Fibroblast of upper back skin (primary cell): ENCODE measurements around the gene RGPD3.
"Not testable (repeated sequence)": the region's sequence is repeated elsewhere in the genome, so short reads cannot be mapped to it uniquely, and the experiment has no call there.

Source experiments
- DNase-seq: peaks from one replicate; pipeline ENCODE4 v3.0.0-alpha.2; 2013

Gene RGPD3

GRCh38 chr2:106479563-106479962, 11.3 kb upstream of the RGPD3 start:
- DNase-seq = not testable (repeated sequence)

- DNase-seq = not testable (repeated sequence)
Observed at GRCh38 chr2:106477647-106478046, 9.4 kb upstream of the RGPD3 start.

- DNase-seq = not testable (repeated sequence)
Observed at GRCh38 chr2:106470658-106471057, 2.4 kb upstream of the RGPD3 start.

GRCh38 chr2:106467516-106467915, 697 bp downstream of the RGPD3 start:
- DNase-seq = not testable (repeated sequence)

GRCh38 chr2:106461882-106462281, 6.3 kb downstream of the RGPD3 start:
- peak; percentile 0 for DNase-seq

GRCh38 chr2:106390680-106391079, 77.5 kb downstream of the RGPD3 start:
- DNase-seq = not testable (repeated sequence)

GRCh38 chr2:106388814-106389410, 79.3 kb downstream of the RGPD3 start:
- not testable (repeated sequence) for DNase-seq

- DNase-seq = not testable (repeated sequence)
Observed at GRCh38 chr2:106384548-106384947, 83.7 kb downstream of the RGPD3 start.

GRCh38 chr2:106381867-106382266, 86.3 kb downstream of the RGPD3 start:
- DNase-seq = not testable (repeated sequence)

GRCh38 chr2:106379567-106379966, 88.6 kb downstream of the RGPD3 start:
- not testable (repeated sequence) for DNase-seq

GRCh38 chr2:106369182-106369581, 99.0 kb downstream of the RGPD3 start:
- DNase-seq = not testable (repeated sequence)

GRCh38 chr2:106366204-106366885, 101.9 kb downstream of the RGPD3 start:
- no peak for DNase-seq

GRCh38 chr2:106363791-106364190, 104.4 kb downstream of the RGPD3 start:
- peak; percentile 35 for DNase-seq

- DNase-seq = no peak
Observed at GRCh38 chr2:106362789-106363188, 105.4 kb downstream of the RGPD3 start.

GRCh38 chr2:106359512-106359911, 108.7 kb downstream of the RGPD3 start:
- DNase-seq = no peak

- peak; percentile 70 for DNase-seq
Observed at GRCh38 chr2:106358521-106358920, 109.7 kb downstream of the RGPD3 start.

GRCh38 chr2:106358081-106358480, 110.1 kb downstream of the RGPD3 start:
- no peak for DNase-seq

GRCh38 chr2:106356291-106356690, 111.9 kb downstream of the RGPD3 start:
- DNase-seq = no peak

GRCh38 chr2:106353676-106354075, 114.5 kb downstream of the RGPD3 start:
- DNase-seq = no peak

GRCh38 chr2:106350980-106351379, 117.2 kb downstream of the RGPD3 start:
- no peak for DNase-seq

GRCh38 chr2:106344302-106344701, 123.9 kb downstream of the RGPD3 start:
- no peak for DNase-seq

- DNase-seq = no peak
Observed at GRCh38 chr2:106343274-106343673, 124.9 kb downstream of the RGPD3 start.

GRCh38 chr2:106342831-106343251, 125.4 kb downstream of the RGPD3 start:
- DNase-seq = no peak

- DNase-seq = no peak
Observed at GRCh38 chr2:106341666-106342065, 126.5 kb downstream of the RGPD3 start.
